ENCODE data around the gene SLC4A4.

DNA sequence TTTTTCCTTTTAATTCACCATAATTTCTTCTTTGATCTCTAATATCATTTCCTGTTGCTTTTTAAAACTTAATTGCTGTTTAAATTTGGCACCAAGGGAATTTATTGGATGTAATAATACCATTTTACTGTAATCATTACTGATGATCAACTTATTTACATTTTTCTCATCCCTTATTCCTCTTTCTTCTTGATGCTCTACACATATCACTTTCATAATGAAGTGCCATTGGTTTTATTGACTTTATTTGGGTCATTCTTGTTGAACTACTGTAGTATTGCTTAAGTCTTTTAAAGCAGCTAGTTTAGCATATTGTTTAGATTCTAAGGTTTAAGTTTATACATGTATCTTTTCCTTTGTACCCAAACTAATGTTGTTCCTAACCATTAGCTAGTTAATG, 130.7 kb downstream of the SLC4A4 start:
- TF ChIP-seq, protein P1, sequence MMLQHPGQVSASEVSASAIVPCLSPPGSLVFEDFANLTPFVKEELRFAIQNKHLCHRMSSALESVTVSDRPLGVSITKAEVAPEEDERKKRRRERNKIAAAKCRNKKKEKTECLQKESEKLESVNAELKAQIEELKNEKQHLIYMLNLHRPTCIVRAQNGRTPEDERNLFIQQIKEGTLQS (IDR thresholded peaks at IDR 0.05; ENCODE audit: insufficient read depth, low read depth, low read length): no peak
- TF ChIP-seq PHF8 (conservative IDR thresholded peaks at IDR 0.05; ENCODE audit: low read depth, low read length) (no peak), POLR2A (IDR thresholded peaks at IDR 0.05; ENCODE audit: control extremely low read depth in 1 of 2, low read depth in 2 of 2, low read length in 2 of 2) (no peak)

All from H1 (cell line).